ENCODE data around the gene PLPPR4.

- TF ChIP-seq CTCF (conservative IDR thresholded peaks at IDR 0.05) (no peak), EZH2 (IDR thresholded peaks at IDR 0.05; ENCODE audit: low read depth) (no peak)
Measured at GRCh38 chr1:99265124-99265523, 832 bp downstream of the PLPPR4 start.
